HEK293 (cell line): ENCODE data around the gene NUDCD3.

ENCODE experiments used
- CTCF ChIA-PET: fragments of 350-600 bp; formaldehyde crosslinking; extraction: SDS; loops from one replicate; lab custom pipeline; 2021; ENCODE audit warnings: antibody characterized with exemption; lab: Yijun Ruan, JAX
- POLR2A ChIA-PET: fragments of 300-600 bp; formaldehyde crosslinking; extraction: SDS; loops from one replicate; lab custom pipeline; 2020; ENCODE audit warnings: antibody characterized with exemption, inconsistent platforms; lab: Yijun Ruan, JAX
- H3K27ac ChIP-seq: fragments of 200-500 bp; sonication (Bioruptor generic); 2 replicates; pipeline ENCODE4 v1.5.1; 2014; ENCODE audit warnings: low read depth, low read length, control low read depth, inconsistent platforms; ENCODE audit errors: extremely low read depth
- H3K36me3 ChIP-seq, 2 experiments: fragments of 200-500 bp in 1 of 2; sonication (Bioruptor generic) in 1 of 2; 1 replicate in 1 of 2; 2 replicates in 1 of 2; pipeline ENCODE4 v1.5.1; 2014 to 2017; ENCODE audit warnings: inconsistent platforms in 2 of 2, low read length in 2 of 2; ENCODE audit not compliant: control insufficient read depth in 2 of 2, insufficient read depth in 1 of 2
- H3K4me1 ChIP-seq: fragments of 200-500 bp; sonication (Bioruptor generic); 2 replicates; pipeline ENCODE4 v1.5.1; 2014; ENCODE audit warnings: mild to moderate bottlenecking, low read length, inconsistent platforms; ENCODE audit not compliant: control insufficient read depth, insufficient read depth
- H3K4me3 ChIP-seq: 2 replicates; pipeline ENCODE4 v1.5.1; 2011; ENCODE audit warnings: low read depth, mild to moderate bottlenecking, control low read depth, low read length, moderate library complexity
- H3K9me3 ChIP-seq: fragments of 200-500 bp; sonication (Bioruptor generic); 2 replicates; pipeline ENCODE4 v1.5.1; 2014; ENCODE audit warnings: low read depth, low read length, inconsistent platforms; ENCODE audit not compliant: control insufficient read depth, insufficient read depth
- SP2 ChIP-seq: fragments of 450-650 bp; formaldehyde crosslinking; IDR thresholded peaks from 2 replicates; pipeline ENCODE4 v1.5.1; 2016; ENCODE audit warnings: missing biosample characterization, missing genetic modification characterization
- ZBTB21 ChIP-seq: fragments of 450-650 bp; formaldehyde crosslinking; IDR thresholded peaks from 2 replicates; pipeline ENCODE4 v1.5.1; 2017; ENCODE audit warnings: missing biosample characterization, missing genetic modification characterization
- ZBTB26 ChIP-seq: fragments of 450-650 bp; formaldehyde crosslinking; optimal IDR thresholded peaks from 2 replicates; pipeline ENCODE3; 2016; ENCODE audit warnings: missing biosample characterization, mild to moderate bottlenecking, missing genetic modification characterization
- ZBTB48 ChIP-seq: fragments of 450-650 bp; formaldehyde crosslinking; IDR thresholded peaks from 2 replicates; pipeline ENCODE4 v1.5.1; 2016; ENCODE audit warnings: missing biosample characterization, missing genetic modification characterization
- ZFP37 ChIP-seq: fragments of 450-650 bp; formaldehyde crosslinking; IDR thresholded peaks from 2 replicates; pipeline ENCODE4 v1.5.1; 2016; ENCODE audit warnings: missing biosample characterization, missing genetic modification characterization
- ZFP69B ChIP-seq: fragments of 450-650 bp; formaldehyde crosslinking; IDR thresholded peaks from 2 replicates; pipeline ENCODE4 v1.5.1; 2016; ENCODE audit warnings: missing biosample characterization, missing genetic modification characterization
- ZNF280D ChIP-seq: fragments of 450-650 bp; formaldehyde crosslinking; IDR thresholded peaks from 2 replicates; pipeline ENCODE4 v1.5.1; 2016; ENCODE audit warnings: missing biosample characterization, missing genetic modification characterization
- ZNF404 ChIP-seq: fragments of 450-650 bp; formaldehyde crosslinking; IDR thresholded peaks from 2 replicates; pipeline ENCODE4 v1.5.1; 2017; ENCODE audit warnings: missing biosample characterization, missing genetic modification characterization
- ZNF488 ChIP-seq: fragments of 450-650 bp; formaldehyde crosslinking; IDR thresholded peaks from 2 replicates; pipeline ENCODE4 v1.5.1; 2016; ENCODE audit warnings: missing biosample characterization, missing genetic modification characterization
- ZNF510 ChIP-seq: fragments of 450-650 bp; formaldehyde crosslinking; IDR thresholded peaks from 2 replicates; pipeline ENCODE4 v1.5.1; 2018; ENCODE audit warnings: mild to moderate bottlenecking, missing genetic modification characterization, missing biosample characterization; ENCODE audit not compliant: insufficient replicate concordance
- ZNF621 ChIP-seq: fragments of 450-650 bp; formaldehyde crosslinking; IDR thresholded peaks from 2 replicates; pipeline ENCODE4 v1.5.1; 2017; ENCODE audit warnings: missing biosample characterization, missing genetic modification characterization
- ZNF626 ChIP-seq: fragments of 450-650 bp; sonication (Bioruptor Pico); formaldehyde crosslinking; IDR thresholded peaks from 2 replicates; pipeline ENCODE4 v1.5.1; 2018; ENCODE audit warnings: missing biosample characterization, missing genetic modification characterization, inconsistent platforms
- ZNF664 ChIP-seq: fragments of 450-650 bp; formaldehyde crosslinking; IDR thresholded peaks from 2 replicates; pipeline ENCODE4 v1.5.1; 2016; ENCODE audit warnings: missing biosample characterization, missing genetic modification characterization
- ZNF692 ChIP-seq: fragments of 450-650 bp; formaldehyde crosslinking; IDR thresholded peaks from 2 replicates; pipeline ENCODE4 v1.5.1; 2016; ENCODE audit warnings: missing biosample characterization, missing genetic modification characterization
- ZNF777 ChIP-seq: fragments of 450-650 bp; formaldehyde crosslinking; IDR thresholded peaks from 2 replicates; pipeline ENCODE4 v1.5.1; 2017; ENCODE audit warnings: missing biosample characterization, missing genetic modification characterization, borderline replicate concordance

Gene NUDCD3

GRCh38 chr7:44440577-44441078, 49.8 kb downstream of the NUDCD3 start:
- POLR2A ChIA-PET, result interaction anchor here (0.6 kb wide), 1 partner anchor 169 kb away, joined by 4 read pairs; no protein-coding TSS in a partner anchor
- TF ChIP-seq ZNF280D (tag by site-specific recombination), result no peak
- TF ChIP-seq ZNF664, result peak; percentile 97
- CTCF ChIA-PET, result interaction anchor here (0.6 to 2.1 kb wide), 3 partner anchors 10 to 94 kb away, joined by 3 to 6 read pairs (median 5); no protein-coding TSS in a partner anchor

GRCh38 chr7:44439926-44440325, 50.5 kb downstream of the NUDCD3 start:
- ChIA-PET CTCF (interaction anchor here (0.6 to 2.1 kb wide), 2 partner anchors 10 to 95 kb away, joined by 5 to 6 read pairs; no protein-coding TSS in a partner anchor), POLR2A (no interaction called here)
- Histone ChIP-seq H3K4me1 (no peaks in the 10 kb centered on the region; the same call in 1 of the 2 replicates), H3K27ac (no peak overlapping the region), H3K9me3 (no peaks in the 10 kb centered on the region), H3K4me3 (no peak overlapping the region), H3K36me3 (peaks cover 0 to 4% of the 10 kb centered on the region in 2 experiments; a peak in 1 of 3 replicates)
- 0 out of 2 replicates have a peak, but pooled peaks have one; percentile 12 for TF ChIP-seq SP2
- no peak for TF ChIP-seq ZNF621 (tag by site-specific recombination)

More at GRCh38 chr7:44440577-44441078, 49.8 kb downstream of the NUDCD3 start:
- no peaks in the 10 kb centered on the region for H3K9me3 ChIP-seq
- no peak overlapping the region for H3K4me3 ChIP-seq
- no peak overlapping the region for H3K27ac ChIP-seq
- H3K36me3 ChIP-seq, result peaks cover 0 to 10% of the 10 kb centered on the region in 2 experiments; a peak in 1 of 3 replicates
- no peaks in the 10 kb centered on the region; the same call in 1 of the 2 replicates for H3K4me1 ChIP-seq

GRCh38 chr7:44438816-44439215, 51.6 kb downstream of the NUDCD3 start:
- TF ChIP-seq ZFP69B (tag by site-specific recombination) (peak; percentile 69; the same call in 1 of the 2 replicates), ZNF510 (tag by site-specific recombination) (no peak), ZNF692 (tag by site-specific recombination) (peak; percentile 91)
- CTCF ChIA-PET, result interaction anchor here (0.7 kb wide), 1 partner anchor 123 kb away, joined by 3 read pairs; no protein-coding TSS in a partner anchor
- no peaks in the 10 kb centered on the region for H3K36me3 ChIP-seq
- no peak overlapping the region for H3K4me3 ChIP-seq
- POLR2A ChIA-PET, result no interaction called here
- no peaks in the 10 kb centered on the region for H3K9me3 ChIP-seq
- no peaks in the 10 kb centered on the region; the same call in 1 of the 2 replicates for H3K4me1 ChIP-seq
- H3K27ac ChIP-seq, result no peak overlapping the region

- TF ChIP-seq ZNF692 (tag by site-specific recombination) (no peak), ZNF777 (no peak), ZBTB21 (tag by site-specific recombination) (no peak), ZNF626 (tag by site-specific recombination) (no peak), ZNF488 (tag by site-specific recombination) (no peak), ZNF404 (tag by site-specific recombination) (no peak), ZBTB48 (tag by site-specific recombination) (no peak), ZBTB26 (tag by site-specific recombination) (no peak), ZFP37 (no peak)
- no peaks in the 10 kb centered on the region for H3K4me1 ChIP-seq
- H3K4me3 ChIP-seq, result no peak overlapping the region
- H3K36me3 ChIP-seq, result peaks cover 0 to 10% of the 10 kb centered on the region in 2 experiments; a peak in 1 of 3 replicates
- no peak overlapping the region for H3K27ac ChIP-seq
- no peaks in the 10 kb centered on the region for H3K9me3 ChIP-seq
- ChIA-PET CTCF (no interaction called here), POLR2A (no interaction called here)
These were observed 56.3 kb downstream of the NUDCD3 start for GRCh38 chr7:44434201-44434600.
